Stimulated activated CD8-positive, alpha-beta memory T cell treated with anti-CD3 and anti-CD28 coated beads, Interleukin-12 subunit alpha, Interleukin-12 subunit beta, amount 100 ng/mL, for 4 hours (primary cell): ENCODE data around the gene KDELR3.

ENCODE experiments used
- DNase-seq: peaks from one replicate; pipeline ENCODE4 v3.0.0-alpha.2; 2020; ENCODE audit warnings: low read depth

Gene KDELR3

DNA sequence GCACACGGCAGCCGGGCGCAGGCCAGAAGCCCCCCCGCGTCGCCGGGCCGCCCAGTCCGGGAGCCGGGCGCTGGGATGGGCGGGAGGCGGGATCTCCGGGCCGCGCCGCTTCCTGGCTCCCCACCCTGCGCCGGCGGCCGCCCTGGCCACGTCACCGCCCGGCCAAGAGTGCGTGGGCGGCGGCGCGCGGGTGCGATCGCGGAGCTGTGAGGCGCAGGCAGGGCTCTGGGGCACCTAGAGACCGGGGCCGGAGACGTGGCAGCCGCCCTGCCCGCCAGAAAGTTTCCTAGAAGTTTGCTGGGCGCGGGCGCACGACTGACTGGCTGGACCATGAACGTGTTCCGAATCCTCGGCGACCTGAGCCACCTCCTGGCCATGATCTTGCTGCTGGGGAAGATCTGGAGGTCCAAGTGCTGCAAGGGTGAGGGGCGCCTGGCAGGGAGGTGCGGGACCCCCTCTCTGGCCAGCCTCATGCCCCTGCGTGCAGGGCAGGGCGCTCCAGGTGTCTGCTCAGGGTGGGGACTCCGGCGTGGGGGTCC lies at the start of gene KDELR3:
Gene KDELR3, plus strand, starts transcription at position 193 of the 539 bp plus-strand sequence. Its CDS starts 138 bp downstream, at position 331.
- DNase-seq, result peak; percentile 39

DNA sequence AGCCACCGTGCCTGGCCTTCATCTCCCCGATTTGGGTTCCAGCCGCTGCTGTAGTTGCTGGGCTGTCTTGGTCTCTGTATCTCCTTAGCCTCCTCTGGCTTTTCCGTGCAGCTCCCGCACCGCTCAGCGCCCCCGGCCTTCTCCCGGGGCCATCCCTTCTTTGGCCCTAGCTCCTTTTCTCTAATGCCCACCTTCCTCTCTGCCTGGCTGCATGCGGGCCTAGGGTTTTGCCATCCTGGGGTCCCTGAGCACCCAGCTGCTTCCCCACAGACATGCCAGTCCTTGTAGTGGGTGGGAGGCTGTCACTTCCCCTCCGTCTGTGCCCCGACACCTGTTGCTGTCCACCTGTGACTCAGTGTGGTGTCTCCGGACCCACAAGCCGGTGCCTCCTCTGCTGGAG lies 49.3 kb upstream of the KDELR3 start:
- DNase-seq, result no peak

DNA sequence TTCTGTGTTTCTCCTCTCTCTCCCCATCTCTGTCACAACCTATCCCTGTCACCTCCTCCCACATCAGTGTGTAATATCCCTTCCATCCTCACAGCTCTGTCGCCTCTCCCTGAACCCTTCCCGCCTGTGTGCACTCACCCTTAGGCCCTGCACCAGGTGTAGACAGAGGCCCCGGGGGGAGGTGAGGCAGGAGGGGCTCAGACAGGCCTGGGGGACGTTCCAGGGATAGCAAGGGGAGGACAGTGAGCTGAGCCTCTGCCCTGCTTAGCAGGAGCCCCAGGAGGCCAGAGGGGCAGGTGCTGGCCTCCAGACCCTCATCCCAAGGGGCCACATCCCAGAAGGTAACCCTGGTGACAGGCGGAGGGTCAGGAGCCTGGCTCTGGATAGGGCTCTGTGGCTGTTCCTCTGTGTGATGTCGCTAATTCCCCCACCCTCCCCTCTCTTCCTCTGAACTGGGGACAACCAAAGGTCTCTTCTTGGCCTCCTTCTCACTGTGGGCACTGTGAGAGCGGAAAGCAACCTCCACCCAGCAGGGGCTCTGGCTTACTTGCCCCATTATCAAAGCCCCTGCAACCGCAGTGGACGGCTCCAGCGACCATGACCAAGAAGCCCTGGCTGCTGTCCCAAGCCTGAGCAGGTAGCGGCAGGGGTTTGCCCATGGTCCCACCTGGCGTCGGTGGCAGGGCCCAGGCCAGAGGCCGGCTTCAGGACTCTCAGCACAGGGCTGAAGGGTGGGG lies 48.6 kb upstream of the KDELR3 start:
- DNase-seq, result no peak

DNA sequence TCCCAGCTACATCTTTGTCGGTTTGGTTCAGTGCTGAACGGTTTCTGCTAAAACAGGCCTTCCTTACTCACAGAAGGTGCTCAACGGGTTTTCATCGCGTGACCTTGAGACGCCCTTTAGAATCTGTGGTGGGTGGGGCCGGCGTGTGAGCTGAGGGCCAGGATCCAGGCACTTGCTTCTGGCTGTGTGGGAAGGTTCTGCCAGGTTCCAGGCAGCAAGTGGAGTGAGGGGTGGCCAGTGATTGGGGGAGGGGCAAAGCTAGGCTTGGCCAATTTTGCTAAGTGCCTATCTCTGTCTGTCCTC lies 48.1 kb upstream of the KDELR3 start:
- DNase-seq, result no peak

DNA sequence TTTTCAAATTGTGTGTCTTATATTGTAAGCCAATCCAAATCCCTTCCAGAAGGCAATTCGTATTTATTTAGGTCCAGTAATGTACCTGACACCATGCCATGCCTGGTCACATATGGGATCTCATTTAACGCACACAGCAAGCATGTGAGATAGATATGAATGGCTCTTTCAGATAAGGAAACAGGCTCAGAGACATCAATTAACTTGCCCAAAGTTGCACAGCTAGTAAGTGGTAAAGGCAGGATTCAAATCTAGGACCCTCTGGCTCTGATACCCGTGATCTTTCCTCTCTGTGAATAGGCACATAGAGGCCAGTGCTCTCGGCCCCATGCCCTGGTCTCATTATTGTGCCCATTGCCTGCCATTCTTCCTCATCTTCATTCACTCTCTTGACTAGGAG lies 47.2 kb upstream of the KDELR3 start:
- DNase-seq, result no peak

DNA sequence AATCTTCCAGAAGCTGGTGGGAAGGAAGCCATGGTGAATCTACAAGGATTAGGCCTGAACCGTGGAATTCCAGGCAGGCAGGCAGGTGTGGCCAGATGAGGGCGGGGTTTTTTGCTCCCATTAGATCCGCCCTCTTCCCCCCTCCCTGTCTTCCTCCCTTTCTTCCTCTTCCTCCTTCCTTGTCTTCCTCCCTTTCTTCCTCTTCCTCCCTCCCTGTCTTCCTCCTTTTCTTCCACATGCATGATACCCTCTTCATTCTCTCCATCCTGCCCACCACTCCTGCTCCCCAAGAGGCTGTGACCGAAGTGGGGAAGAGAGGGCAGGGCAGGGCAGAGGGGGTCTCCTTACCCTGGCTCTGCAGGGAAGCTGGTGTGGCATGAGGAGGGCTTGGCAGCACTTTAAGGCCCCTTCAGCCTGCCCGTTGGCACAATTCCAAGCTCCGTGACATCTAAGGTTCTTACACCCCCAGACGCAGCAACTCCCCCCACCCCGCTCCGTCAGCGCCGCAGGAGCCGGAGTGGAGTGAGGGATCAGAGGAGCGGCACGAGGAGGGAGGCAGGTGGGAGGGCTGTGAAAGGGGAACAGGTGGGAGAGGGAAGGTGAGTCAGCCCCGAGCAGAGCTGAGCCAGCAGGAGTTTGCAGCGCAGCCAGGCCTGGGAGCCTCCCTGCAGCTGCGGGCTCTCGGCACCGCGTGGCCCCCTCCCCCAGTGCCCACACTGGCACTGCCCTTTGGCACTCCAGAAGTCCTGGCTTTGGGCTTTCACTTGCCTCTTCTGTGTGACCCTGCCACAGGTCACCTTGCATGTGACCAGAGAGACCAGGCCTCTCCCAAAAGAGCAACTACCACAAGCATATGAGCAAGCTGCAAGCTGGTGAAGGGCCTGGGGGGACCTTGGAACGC lies 45.0 kb upstream of the KDELR3 start:
- DNase-seq, result no peak

DNA sequence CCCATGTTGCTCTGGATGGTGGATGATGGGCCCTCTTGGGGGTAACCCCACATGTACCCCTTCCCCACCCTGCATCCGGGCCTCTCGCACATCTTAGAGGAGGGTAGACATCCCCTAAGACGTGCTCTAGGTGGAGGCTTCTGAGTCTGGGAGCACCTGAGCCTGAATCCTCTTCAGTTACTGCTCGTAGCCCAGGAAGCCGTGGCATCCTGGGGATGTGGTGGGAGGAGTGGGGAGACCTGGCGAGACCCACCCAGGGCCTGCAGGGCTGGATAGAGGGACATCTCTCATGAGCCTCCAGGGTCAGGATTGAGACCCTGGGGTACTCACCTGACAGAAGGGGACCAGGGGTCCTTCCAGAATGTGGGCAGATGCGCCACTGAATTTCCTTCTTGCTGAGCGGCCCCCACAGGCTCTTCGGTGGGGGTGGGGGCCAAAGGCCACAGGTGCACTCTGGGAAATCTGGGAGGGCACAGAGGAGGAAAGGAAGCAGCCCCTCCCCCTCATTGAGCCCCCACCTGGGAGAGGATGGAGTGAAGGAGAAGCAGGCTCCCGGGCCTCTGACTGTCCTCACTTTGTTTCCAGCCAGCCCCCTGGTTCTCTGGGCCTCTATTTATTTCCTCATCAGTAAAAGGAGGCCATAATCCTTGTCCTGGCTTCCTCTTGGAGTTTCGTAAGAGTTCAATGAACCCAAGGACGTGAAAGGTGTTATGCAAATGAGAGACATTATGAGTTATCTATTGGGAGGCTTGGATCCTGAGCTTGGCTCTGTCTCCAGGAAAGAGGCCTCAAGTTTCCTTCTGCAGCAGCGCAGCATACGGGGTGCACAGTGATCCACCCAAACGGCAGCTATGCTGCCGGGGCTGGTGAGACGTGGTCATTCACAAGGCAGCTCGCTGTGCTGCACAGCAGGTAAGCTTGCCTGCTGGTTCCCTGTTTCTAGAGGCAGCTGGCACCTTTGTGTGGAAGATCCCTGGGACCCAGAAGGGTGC lies 44.1 kb upstream of the KDELR3 start:
- no peak for DNase-seq

DNA sequence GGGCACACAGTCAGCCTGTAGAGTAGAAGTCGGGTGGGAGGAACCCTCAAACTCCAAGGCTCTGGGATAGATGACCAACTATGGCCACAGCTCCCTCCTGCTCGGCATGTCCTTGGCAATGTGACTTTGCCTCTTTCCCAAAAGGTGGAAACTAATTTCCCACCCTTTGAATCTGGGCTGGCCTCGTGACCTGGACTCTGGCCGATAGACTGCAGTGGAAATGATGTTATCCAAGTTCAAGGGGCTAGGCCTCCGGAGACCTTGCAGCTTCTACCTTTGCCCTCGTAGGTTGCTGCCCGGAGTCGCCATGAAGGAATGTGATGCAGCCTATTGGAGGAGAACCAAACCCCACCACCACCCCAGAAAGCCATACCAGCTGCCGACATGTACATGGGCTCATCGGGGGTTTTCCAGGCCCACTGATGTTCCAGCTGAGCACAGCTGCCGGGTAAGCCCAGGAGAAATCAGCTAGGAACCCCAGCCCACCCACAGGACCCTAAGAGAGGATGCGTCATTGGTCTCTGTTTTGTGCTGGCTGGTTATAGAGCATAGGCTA lies 43.3 kb upstream of the KDELR3 start:
- DNase-seq, result no peak

DNA sequence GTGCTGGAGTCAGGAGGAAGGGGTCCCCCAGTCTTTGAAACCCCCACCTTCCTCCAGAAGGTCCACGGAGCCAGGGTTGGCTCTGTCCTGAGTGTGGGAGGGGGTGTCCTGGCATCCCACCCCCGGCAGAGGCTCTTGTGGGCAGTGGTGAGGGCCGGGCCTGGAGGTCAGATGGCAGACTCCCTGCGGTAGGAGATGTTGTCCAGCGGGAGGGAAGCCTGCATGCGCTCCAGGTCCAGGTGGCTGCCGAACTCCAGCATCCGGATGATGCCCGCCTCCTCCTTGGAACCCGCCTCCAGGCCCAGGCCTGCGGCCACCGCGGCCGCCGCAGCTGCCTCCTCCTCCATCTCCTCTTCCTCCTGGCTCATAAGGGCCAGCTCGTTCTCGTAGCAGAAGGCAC lies 41.3 kb upstream of the KDELR3 start:
- DNase-seq, result no peak

DNA sequence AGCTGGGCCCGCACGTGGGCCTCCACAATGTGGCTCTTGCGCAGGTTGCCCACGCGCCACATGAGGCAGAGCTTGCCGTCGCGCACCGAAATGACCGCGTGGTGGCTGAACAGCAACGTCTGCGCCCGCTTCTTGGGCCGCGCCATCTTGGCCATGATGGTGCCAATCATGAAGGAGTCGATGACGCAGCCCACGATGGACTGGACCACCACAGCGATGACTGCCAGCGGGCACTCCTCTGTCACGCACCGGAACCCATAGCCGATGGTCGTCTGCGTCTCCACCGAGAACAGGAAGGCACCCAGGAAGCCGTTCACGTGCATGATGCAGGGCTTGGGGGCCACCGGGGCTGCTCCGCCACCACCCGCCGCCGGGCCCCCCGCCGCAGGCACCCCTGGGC lies 40.4 kb upstream of the KDELR3 start:
- no peak for DNase-seq

DNA sequence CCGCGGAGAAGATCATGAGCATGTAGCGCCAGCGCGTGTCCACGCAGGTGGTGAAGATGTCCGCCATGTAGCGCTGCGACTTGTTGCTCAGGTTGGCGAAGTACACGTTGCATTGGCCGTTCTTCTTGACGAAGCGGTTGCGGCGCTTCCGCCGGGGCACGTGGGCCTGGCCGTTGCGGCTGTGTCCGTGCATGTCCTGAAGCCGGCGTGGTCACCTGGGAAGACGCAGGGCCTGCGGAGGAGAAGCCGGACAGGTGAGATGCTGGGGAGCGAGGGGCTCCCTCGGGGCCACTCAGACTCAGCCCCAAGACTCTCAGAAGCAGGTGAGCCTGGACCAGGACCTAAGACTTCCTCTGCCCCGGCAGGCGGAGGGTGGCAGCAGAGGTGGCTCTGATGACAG lies 40.0 kb upstream of the KDELR3 start:
- no peak for DNase-seq

DNA sequence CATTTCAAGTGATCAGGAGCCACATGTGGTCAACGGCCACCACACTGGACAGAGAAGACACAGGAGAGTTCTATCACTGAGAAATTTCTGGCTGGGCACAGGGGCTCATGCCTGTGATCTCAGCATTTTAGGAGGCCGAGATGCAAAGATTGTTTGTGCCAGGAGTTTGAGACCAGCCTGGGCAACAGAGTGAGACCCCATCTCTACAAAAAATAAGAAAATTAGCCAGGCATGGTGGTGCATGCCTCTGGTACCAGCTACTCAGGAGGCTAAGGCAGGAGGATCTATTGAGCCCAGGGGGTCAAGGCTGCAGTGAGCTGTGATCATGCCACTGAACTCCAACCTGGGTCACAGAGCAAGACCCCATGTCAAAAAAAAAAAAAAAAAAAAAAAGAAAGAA lies 39.2 kb upstream of the KDELR3 start:
- DNase-seq, result no peak

DNA sequence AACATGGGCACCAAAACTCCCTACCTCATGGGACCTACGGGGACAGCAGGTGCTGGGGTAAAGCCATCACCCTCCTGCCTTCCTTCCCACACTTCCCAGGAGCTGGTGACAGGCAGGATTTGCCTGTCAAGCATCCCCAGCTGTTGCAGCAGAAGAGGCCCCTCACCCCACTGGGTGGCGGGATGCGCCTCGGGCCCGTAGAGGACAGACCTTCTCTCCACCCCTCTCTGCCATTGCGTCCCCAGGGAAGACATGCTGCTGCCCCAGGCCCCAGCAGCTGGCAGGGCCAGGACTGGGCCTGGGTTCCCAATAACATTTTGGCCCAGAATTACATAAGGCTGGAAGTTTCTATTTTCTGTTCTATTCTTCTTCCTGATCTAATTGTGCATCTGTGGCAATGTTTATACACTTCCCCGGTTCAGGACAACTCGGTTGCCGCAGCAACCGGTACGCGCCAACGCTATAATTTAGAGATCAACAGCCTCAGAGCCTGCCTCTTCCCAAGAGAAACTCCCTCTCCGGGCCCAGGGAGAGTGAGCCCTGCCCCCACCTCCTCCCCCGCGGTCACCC lies 38.3 kb upstream of the KDELR3 start:
- DNase-seq, result no peak

DNA sequence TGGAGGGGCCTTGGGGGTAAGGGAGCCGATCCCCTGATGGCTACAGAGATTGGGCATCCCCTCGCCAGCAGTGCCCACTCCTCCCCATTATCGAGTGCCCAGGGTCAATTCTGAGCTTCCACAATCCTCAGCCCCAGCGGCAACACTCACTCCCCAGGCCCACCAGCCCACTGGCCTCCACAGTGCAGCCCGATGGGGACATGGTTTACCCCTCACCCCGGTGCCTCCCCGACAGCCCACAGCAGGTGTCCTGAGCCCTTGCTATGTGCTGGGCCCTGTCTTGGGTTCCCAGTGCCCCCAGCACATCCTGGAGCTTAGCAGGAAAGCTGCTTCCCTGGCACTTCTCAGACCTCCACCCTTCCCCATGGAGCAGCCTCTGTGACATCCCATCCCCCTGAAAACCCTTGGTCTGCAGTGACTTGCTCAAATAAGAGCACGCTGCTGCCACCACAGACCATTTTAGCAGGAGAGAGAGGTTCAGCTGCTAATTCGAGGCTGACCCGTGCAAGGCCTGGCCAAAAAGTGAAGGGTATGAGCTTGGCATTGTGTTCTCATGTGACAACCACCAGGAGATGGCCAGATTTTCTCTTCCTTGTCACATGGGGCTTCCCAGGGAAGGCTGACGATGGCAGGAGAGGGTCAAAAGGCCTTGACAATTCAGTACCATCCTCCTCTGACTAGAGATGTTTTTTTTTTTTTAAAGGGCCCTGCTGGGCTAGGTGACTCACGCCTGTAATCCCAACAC lies 36.5 kb upstream of the KDELR3 start:
- DNase-seq, result no peak

DNA sequence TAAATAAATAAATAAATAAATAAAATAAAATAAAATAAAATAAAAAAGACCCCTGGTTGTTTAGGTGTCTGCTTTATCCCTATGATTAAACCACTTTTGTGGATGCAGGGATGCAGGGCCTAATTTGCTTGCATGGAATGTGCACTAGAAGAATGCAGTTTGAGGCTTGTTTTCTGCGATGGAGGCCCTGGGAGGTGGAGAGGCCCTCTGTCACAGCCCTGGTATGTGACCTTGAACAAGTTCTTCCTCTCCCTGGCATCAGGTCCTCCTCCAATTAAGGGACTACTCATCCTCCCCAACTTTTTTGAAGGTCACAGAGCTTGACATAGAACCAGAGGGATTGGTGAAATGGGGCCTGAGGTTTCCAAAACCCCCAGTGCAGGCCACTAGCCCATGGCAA lies 35.6 kb upstream of the KDELR3 start:
- DNase-seq, result no peak

DNA sequence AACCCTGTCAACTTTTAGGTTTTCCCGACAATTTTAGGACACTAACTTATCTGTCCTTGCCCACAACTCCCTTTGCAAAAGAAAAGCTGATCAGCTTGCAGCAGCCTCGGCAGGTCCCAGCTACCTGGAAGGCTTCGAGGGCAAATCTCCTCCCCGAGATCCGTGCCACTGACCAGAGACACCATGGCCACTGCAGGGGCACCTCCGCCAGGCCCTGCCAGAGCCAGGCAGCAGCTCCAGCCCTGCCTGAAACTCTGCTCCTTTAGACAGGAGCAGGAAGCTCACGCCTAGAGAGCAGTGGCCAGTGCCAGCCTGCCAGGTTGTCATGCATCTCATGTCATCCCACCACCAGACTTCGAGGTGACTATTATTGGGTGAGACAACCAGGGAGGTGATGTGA lies 34.0 kb upstream of the KDELR3 start:
- no peak for DNase-seq

DNA sequence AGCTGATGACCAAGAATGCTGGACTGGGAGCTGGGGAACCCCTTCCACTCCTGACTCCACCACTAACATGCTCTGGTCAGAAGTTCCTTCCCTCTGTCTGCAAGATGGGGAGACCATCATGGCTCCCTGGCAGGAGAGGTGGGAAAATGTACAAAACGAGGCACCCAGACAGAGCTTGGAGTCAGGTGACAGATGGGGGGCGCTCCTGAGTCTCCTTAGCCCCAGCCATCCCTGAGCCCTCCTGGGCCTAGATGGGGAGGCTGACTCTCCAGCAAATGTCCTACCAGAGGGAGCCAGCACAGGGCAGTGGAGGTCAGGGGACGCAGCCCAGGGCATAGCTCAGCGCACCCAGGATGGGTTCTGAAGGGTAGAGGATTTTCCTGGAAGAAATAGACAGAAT lies 32.9 kb upstream of the KDELR3 start:
- no peak for DNase-seq

DNA sequence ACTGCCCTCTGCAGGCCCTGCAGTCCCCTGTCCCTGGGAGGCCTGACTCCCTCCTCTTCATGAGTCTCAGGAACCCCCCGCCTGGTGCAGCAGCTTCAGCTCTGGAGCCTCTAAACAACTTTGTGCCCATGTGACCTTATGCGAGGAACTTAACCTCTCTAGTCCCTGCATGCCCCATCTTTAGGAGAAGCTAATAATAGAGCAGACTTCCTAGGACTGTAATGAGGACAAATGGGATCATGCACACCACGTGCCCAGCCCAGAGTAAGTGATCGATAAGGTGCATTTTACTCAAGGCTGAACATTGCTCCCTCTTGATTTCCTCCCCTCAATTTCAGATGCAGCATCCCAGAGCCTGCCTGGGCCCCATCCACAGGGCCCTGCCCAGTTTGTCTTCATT lies 31.9 kb upstream of the KDELR3 start:
- DNase-seq, result no peak

DNA sequence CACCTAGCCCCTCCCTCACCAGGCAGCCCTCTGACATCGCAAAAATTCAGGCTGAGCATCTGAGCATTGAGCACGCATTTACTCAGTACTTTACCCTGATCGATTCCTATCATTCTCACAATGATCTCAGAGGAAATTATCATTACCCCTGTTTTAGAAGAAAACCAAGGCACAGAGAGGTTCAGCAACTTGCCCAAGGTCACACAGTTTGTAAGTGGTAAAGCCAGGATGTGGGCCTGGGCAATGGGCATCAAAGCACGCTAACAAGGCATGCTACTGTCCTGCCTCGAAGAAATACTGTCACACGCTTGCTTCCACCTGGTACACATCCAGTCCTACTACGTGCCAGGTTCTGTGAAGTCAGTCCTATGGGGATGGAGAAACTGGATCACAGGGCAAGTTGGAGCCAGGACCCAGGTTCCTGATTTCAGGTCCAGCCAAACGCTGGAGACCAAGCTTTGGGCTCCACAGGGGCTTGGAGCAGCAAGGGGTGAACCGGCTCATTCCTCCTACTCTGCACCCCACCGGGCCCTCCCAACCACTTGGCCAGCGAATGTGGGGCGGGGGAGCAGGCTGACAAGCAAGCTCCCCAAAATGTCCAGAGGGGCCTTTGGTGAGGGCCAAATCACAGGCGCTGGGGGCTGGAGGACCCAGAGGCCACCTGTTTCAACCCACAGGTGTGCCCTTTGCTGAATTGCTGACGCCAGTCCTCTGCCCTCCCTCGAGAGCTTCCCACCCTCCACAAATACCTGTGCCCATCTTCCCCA lies 31.1 kb upstream of the KDELR3 start:
- DNase-seq, result no peak

DNA sequence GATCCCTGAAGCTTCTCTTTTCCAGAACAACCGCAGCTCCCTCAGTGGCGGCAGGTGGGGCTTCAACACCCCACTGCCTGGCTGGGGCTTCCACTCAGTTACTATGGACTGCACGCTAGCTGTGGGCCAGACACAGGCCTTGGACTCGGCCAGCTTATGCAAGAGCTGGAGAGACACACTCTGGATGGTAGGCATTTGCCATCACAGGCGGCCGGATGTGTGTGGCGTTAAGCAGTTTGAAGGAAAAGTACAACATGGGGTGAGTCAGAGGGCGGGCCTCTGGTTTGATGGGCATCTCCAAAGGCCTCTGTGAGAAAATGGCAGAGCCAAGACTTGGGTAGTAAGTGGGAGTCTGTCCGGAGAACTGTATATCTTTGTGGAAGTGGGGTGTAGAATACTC lies 30.5 kb upstream of the KDELR3 start:
- no peak for DNase-seq
